ENCODE results near the gene ZNF507.
"Not testable (repeated sequence)": the region's sequence is repeated elsewhere in the genome, so short reads cannot be mapped to it uniquely, and the experiment has no call there.

ZNF507 gene

DNA sequence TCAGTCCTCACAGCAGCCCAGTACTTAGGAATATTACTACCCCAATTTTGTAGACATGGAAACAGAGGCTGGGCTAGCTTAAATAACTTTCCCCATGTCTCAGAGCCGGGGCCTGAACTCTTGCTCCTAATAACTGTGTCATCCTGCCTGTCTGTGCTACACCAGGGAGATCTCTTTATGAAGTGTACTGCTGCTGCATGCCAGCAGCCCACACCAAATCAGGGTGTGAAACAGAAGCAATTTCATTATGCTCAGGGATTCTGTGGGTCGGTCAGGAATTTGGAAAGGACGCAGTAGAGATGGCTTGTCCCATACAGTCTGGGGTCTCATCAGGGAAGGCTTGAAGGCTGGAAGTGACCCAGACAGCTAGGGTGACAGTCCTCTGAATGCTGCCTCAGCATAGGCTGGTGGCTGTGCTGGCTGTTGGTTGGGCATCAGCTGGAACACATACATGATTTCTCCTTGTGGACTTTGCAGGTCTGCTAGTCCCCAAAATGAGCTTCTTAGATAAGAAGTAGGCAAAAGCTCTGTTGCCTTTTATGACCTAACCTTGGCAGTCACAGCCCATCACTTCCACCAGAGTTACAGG, 22.6 kb downstream of the ZNF507 start:
- no peak for DNase-seq (ENCODE audit: low read depth in 3 of 3)

- DNase-seq (ENCODE audit: low read depth in 3 of 3), result no peak
These were observed 23.4 kb downstream of the ZNF507 start for GRCh38 chr19:32368787-32369186.

DNA sequence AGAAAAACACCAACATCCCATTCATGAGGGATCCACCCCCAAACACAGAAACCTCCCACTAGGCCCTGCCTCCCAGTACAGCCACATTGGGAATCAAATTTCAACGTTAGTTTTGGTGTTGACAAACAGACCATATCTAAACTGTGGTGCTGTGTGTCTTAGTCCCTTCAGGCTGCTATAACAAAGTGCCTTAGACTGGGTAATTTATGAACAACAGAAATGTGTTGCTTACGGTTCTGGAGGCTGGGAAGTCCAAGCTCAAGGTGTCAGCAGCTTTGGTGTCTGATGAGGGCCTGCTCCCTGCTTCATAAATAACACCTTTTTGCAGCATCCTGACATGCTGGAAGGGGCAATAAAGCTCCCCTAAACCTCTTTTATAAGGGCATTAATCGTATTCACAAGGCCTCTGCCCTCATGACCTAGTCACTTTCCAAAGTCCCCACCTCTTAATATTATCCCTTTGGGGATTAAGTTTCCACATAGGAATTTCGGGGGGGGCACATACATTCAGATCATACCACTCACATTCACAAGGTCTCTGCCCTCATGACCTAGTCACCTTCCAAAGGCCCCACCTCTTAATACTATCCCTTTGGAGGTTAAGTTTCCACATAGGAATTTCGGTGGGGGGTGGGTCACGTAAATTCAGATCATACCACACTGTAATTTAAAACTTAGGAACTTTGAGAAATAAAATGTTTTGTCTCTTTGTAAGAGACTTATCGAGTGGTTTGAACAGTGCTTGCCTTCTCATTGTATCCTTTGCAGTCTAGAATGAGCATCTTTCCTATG, 27.5 kb downstream of the ZNF507 start:
- DNase-seq (ENCODE audit: low read depth in 3 of 3), result no peak

DNA sequence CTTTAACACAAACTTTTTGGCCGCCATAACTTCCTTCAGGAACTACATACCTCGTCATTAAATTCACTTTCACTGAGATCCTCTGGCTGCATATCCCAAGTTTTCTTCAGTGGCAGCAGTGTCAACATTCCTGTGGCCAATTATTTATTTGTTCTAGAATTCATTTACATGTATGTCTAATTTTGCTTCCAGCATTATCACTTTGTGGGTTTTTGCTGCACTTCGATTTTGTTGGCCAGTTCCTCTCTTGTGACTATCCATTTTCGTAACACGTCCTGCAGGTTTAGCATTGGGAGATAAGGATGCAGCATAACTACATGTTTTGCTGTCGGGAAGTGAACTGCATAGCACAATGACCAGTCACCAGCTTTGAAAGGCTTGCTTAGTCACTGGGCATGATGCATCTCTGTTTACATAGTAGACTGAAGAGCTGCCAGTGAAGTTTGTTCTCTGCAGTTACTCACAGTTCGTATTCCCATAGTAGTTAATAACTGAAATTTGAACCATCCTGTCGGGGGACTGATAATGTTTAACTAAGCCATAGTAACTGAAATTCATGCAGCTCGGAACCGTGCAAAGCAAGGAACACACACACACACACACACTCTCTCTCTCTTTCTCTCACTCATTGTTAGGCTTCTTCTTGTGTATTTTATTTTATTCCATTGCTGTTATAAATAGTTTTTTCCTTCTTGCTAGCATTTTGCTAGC, 28.3 kb downstream of the ZNF507 start:
- DNase-seq (ENCODE audit: low read depth in 3 of 3), result no peak

DNA sequence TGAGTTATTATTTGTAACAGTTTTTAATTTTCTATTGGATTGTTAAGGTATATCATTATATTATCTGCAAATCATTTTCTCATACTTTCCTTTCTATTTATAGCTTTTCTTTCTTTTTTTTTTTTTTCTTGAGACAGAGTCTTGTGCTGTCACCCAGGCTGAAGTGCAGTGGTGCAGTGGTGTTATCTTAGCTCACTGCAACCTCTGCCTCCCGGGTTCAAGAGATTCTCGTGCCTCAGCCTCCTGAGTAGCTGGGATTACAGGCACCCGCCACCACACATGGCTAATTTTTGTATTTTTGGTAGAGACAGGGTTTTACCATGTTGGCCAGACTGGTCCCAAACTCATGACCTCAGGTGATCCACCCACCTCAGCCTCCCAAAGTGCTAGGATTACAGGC, 29.0 kb downstream of the ZNF507 start:
- not testable (repeated sequence) for DNase-seq (ENCODE audit: low read depth in 3 of 3)

DNA sequence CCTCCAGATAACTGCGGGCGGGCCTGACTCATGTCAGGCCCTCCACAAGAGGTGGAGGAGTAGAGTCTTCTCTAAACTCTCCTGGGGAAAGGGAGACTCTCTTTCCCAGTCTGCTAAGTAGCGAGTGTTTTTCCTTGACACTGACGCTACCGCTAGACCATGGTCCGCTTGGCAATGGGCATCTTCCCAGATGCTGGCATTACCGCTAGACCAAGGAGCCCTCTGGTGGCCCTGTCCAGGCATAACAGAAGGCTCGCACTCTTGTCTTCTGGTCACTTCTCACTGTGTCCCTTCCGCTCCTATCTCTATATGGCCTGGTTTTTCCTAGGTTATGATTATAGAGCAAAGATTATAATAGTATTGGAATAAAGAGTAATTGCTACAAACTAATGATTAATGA, 31.7 kb downstream of the ZNF507 start:
- DNase-seq (ENCODE audit: low read depth in 3 of 3), result not testable (repeated sequence)

GRCh38 chr19:32380269-32380668, 34.9 kb downstream of the ZNF507 start:
- DNase-seq (ENCODE audit: low read depth in 3 of 3), result no peak

- no peak for DNase-seq (ENCODE audit: low read depth in 3 of 3)
These were observed 42.4 kb downstream of the ZNF507 start for GRCh38 chr19:32387701-32388392.

GRCh38 chr19:32388393-32388855, 43.0 kb downstream of the ZNF507 start:
- DNase-seq (ENCODE audit: low read depth in 3 of 3), result no peak

- DNase-seq (ENCODE audit: low read depth in 3 of 3), result no peak
These were observed 47.5 kb downstream of the ZNF507 start for GRCh38 chr19:32392901-32393300.

DNA sequence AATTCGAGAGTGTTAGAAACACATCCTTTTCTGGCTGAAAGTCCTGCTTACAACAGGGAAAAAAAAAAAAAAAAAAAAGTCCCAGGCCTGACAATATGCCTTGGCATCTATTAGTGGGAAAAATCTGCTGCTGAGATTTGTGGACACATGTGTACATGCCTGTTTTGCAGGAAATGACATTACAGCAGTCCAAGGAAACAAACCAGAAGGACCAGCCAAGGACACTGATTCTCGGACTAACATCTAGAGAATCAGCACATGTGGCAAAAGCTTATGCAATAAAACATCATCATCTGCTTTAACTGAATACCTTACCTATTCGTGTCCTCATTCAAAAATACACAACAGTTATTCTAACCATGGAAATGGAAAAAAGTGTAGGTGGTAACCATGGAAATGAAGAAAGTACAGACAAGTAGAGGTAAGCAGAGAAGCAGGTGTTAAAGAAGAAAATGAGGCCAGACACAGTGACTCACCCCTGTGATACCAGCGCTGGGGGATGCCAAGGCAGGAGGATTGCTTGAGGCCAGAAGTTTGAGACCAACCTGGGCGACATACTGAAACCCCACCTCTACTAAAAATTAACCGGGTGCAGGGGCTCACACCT, 50.7 kb downstream of the ZNF507 start:
- DNase-seq (ENCODE audit: low read depth in 3 of 3), result no peak

DNA sequence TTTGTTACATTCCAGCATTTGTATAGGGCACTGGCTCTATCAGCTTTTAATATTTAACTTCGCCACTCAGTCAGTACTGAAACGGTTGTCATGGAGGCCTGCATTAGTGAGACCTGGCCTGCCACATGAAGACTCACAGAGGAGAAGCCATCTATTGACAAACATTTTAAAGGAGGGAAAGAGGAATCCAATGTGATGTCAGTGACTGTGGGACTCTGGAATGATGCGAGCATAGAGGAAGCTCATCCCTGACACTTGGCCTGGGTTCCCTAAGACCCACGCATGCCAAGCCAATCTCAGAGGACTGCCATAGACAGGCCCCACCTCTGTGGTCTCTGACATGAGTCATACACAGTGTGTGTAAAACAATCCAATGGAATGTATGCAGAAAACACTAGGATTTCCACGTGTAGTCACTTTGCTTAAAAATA, 52.3 kb downstream of the ZNF507 start:
- no peak for DNase-seq (ENCODE audit: low read depth in 3 of 3)

- DNase-seq (ENCODE audit: low read depth in 3 of 3), result no peak
These were observed 56.6 kb downstream of the ZNF507 start for GRCh38 chr19:32401992-32402391.

GRCh38 chr19:32403291-32403995, 58.0 kb downstream of the ZNF507 start:
- DNase-seq (ENCODE audit: low read depth in 3 of 3), result no peak

- DNase-seq (ENCODE audit: low read depth in 3 of 3), result no peak
These were observed 59.0 kb downstream of the ZNF507 start for GRCh38 chr19:32404213-32404932.

DNA sequence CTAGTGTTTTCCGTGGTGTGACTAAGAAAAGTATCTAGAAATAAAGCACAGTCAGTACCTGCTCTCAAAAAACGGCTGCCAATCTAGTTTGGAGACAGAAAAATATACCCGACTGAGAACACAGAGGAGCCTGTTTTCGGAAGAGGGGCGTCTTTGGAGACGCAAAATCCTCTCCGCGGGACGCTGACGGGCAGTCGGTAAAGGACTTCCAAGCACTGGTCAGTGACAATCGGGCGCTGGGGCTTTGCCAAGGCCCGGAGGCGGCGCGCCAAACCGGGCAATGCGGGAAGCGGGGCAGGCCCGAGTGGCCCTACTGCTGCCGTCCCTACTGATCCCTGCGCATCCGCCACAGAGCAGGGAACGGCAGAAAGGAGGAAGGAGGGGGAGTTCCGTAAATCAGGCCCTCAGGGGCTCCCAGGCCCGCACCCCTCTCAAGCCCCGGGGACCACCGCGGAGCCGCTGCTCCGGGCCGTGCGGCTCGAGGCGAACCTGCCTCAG, 59.6 kb downstream of the ZNF507 start:
- DNase-seq (ENCODE audit: low read depth in 3 of 3), result no peak

GRCh38 chr19:32405431-32406160, 60.2 kb downstream of the ZNF507 start, which contains the start of gene DPY19L3:
Gene DPY19L3, plus strand, starts transcription at chr19:32405770. Its CDS starts 2,484 bp downstream, at chr19:32408254.
- DNase-seq (ENCODE audit: low read depth in 3 of 3), result peak; percentile 85 to 90 (median 90)

- no peak for DNase-seq (ENCODE audit: low read depth in 3 of 3)
These were observed 61.0 kb downstream of the ZNF507 start for GRCh38 chr19:32406161-32407003.

Data from stimulated activated CD4-positive, alpha-beta T cell treated with anti-CD3 and anti-CD28 coated beads, TNF-alpha, amount 100 ng/mL, for 48 hours (primary cell).